GM12878 (cell line): Measurements from ENCODE around the gene PHF14. TPM values are rescaled to one million over a fixed set of nuclear protein-coding genes. Genes with fewer than 3 reads are reported as not detected.

ENCODE experiments used
- ATAC-seq: fragments of 200-7000 bp; cut with Tn5 transposase; 3 replicates; pipeline ENCODE4 v1.9.1; 2020; ENCODE audit warnings: mild to moderate bottlenecking, moderate library complexity
- BruUV-seq: library from RNA; stranded (reverse); fragments of 400-500 nt; replicated peaks from 2 replicates; lab custom pipeline; 2021; lab: Mats Ljungman, UMichigan
- CTCF ChIA-PET: fragments of 300-600 bp; sonication (Branson Sonifier 250); formaldehyde crosslinking; extraction: SDS; loops from one replicate; lab custom pipeline; 2021; ENCODE audit warnings: inconsistent platforms; lab: Yijun Ruan, JAX
- POLR2A ChIA-PET: fragments of 350-600 bp; formaldehyde crosslinking; extraction: SDS; loops from one replicate; lab custom pipeline; 2021; ENCODE audit warnings: inconsistent platforms; lab: Charles Lee
- RAD21 ChIA-PET: fragments of 300-600 bp; sonication (Branson Sonifier 250); formaldehyde crosslinking; loops from one replicate; lab custom pipeline; 2023; ENCODE audit warnings: antibody characterized with exemption; ENCODE audit not compliant: unreplicated experiment; lab: Charles Lee
- SMC1A ChIA-PET: fragments of 300-600 bp; sonication (Branson Sonifier 250); formaldehyde crosslinking; loops from one replicate; lab custom pipeline; 2023; ENCODE audit not compliant: unreplicated experiment, uncharacterized antibody; lab: Charles Lee
- DNase-seq: peaks from one replicate; pipeline ENCODE4 v3.0.0-alpha.2; 2011; ENCODE audit warnings: low read depth, low spot score
- FAIRE-seq: peaks from 3 replicates; lab custom pipeline; 2011; peaks lifted over from hg19 to GRCh38; lab: Jason Lieb, UNC
- H2AFZ ChIP-seq: 2 replicates; pipeline ENCODE4 v1.6.0; 2011; ENCODE audit warnings: low read depth, low read length, control low read depth; ENCODE audit not compliant: control insufficient read depth
- H3K27ac ChIP-seq: 2 replicates; pipeline ENCODE4 v1.5.1; 2011; ENCODE audit warnings: control low read depth; ENCODE audit not compliant: control insufficient read depth, insufficient read depth
- H3K27me3 ChIP-seq, 2 experiments: replicated peaks in 1 of 2; 2 replicates each; pipeline versions ENCODE4 v1.6.0 to v1.6.1; 2011; ENCODE audit warnings: low read length in 1 of 2; ENCODE audit not compliant: control insufficient read depth in 2 of 2, insufficient read depth in 2 of 2
- H3K36me3 ChIP-seq, 2 experiments: 2 replicates each; pipeline ENCODE4 v1.5.1; 2011; ENCODE audit warnings: low read length in 1 of 2; ENCODE audit not compliant: control insufficient read depth in 2 of 2, insufficient read depth in 2 of 2
- H3K4me1 ChIP-seq: 2 replicates; pipeline ENCODE4 v1.6.1; 2011; ENCODE audit warnings: mild to moderate bottlenecking, low read length, moderate library complexity, mixed read lengths; ENCODE audit not compliant: control insufficient read depth, insufficient read depth
- H3K4me2 ChIP-seq: 2 replicates; pipeline ENCODE4 v1.6.0; 2011; ENCODE audit warnings: control low read depth; ENCODE audit not compliant: control insufficient read depth, insufficient read depth
- H3K4me3 ChIP-seq: fragments of 200-600 bp; sonication (generic); 2 replicates; pipeline ENCODE4 v1.5.1; 2016
- H3K79me2 ChIP-seq: 2 replicates; pipeline ENCODE4 v1.6.0; 2011; ENCODE audit warnings: low read length; ENCODE audit not compliant: control insufficient read depth, insufficient read depth
- H3K9ac ChIP-seq: 2 replicates; pipeline ENCODE4 v1.8.0; 2011; ENCODE audit warnings: low read length, control low read depth, mixed read lengths; ENCODE audit not compliant: control insufficient read depth, insufficient read depth
- H3K9me3 ChIP-seq: replicated peaks from 3 replicates; pipeline ENCODE4 v1.5.1; 2011; ENCODE audit warnings: mild to moderate bottlenecking, low read length; ENCODE audit not compliant: control insufficient read depth, insufficient read depth
- H4K20me1 ChIP-seq: 2 replicates; pipeline ENCODE4 v1.6.0; 2011; ENCODE audit not compliant: control insufficient read depth, insufficient read depth
- CHD1 ChIP-seq: IDR thresholded peaks from 2 replicates; pipeline ENCODE4 v1.6.1; 2012; ENCODE audit warnings: low read depth, low read length, improper control_type of control experiment
- EGR1 ChIP-seq, 2 experiments: IDR thresholded peaks; 1 replicate in 1 of 2; 2 replicates in 1 of 2; pipeline ENCODE4 v1.6.1; 2011 to 2012; ENCODE audit warnings: low read depth in 2 of 2, low read length in 2 of 2, borderline replicate concordance in 1 of 2, mild to moderate bottlenecking in 1 of 2, moderate library complexity in 1 of 2
- HDGF ChIP-seq: fragments of 450-650 bp; IDR thresholded peaks from 2 replicates; pipeline ENCODE4 v1.6.1; 2016; ENCODE audit warnings: antibody characterized with exemption
- KLF5 ChIP-seq: fragments of 450-650 bp; IDR thresholded peaks from 2 replicates; pipeline ENCODE4 v1.6.1; 2014; ENCODE audit warnings: mild to moderate bottlenecking; ENCODE audit not compliant: partially characterized antibody
- MYB ChIP-seq: fragments of 150-350 bp; IDR thresholded peaks from 2 replicates; pipeline ENCODE4 v1.6.1; 2014; ENCODE audit warnings: mild to moderate bottlenecking, low read depth, low read length, borderline replicate concordance
- NR2F1 ChIP-seq: fragments of 450-650 bp; conservative IDR thresholded peaks from 2 replicates; pipeline ENCODE4 v1.6.1; 2017; ENCODE audit warnings: mild to moderate bottlenecking
- POLR2AphosphoS5 ChIP-seq: IDR thresholded peaks from 2 replicates; pipeline ENCODE4 v1.6.1; 2011; ENCODE audit warnings: mild to moderate bottlenecking, low read length, inconsistent platforms
- RELA ChIP-seq: fragments of 450-650 bp; IDR thresholded peaks from 2 replicates; pipeline ENCODE4 v1.8.0; 2014; ENCODE audit warnings: borderline replicate concordance; ENCODE audit not compliant: partially characterized antibody
- SMC3 ChIP-seq: IDR thresholded peaks from 2 replicates; pipeline ENCODE4 v1.6.1; 2011; ENCODE audit warnings: low read length, improper control_type of control experiment, borderline replicate concordance
- in situ Hi-C: fragments of 300-500 bp; cut with MboI; formaldehyde crosslinking; loops from 9 replicates; pipeline ENCODE4 v1.14.3; 2018; ENCODE audit warnings: mixed read lengths
- intact Hi-C: fragments of 100-400 bp; cut with micrococcal nuclease; formaldehyde crosslinking; loops from one replicate; pipeline ENCODE4 v1.14.2; 2022; ENCODE audit not compliant: unreplicated experiment
- polyA plus RNA-seq, 11 experiments: library from polyadenylated mRNA; depleted of rRNA in 4 of 11; unstranded in 6 of 11; stranded (reverse) in 5 of 11; fragments of >200 nt; fragmentation: Nextera tagmentation in 4 of 11; fragmentation: Illumina TruSeq in 1 of 11; extraction: Ambion mirVana in 4 of 11; extraction: Trizol in 1 of 11; gene quantifications; 1 replicate in 1 of 11; 2 replicates in 10 of 11; pipeline versions ENCODE4 v1.2.1 to v1.2.3, GENCODE V29; 2011 to 2016; ENCODE audit warnings: inconsistent platforms in 2 of 11, missing spikeins in 2 of 11, low read depth in 1 of 11
- total RNA-seq, 4 experiments: library from RNA; depleted of rRNA in 3 of 4; stranded (reverse); fragments of >200 nt in 3 of 4; fragmentation: Illumina TruSeq in 1 of 4; extraction: Trizol in 1 of 4; gene quantifications; 2 replicates each; pipeline versions ENCODE4 v1.2.1 to v1.2.3, GENCODE V29; 2013 to 2021
- TF ChIP-seq, protein P1 (sequence below): fragments of 450-650 bp; IDR thresholded peaks from 2 replicates; pipeline ENCODE4 v1.6.1; 2018; ENCODE audit warnings: mild to moderate bottlenecking, low read depth, moderate library complexity; ENCODE audit not compliant: partially characterized antibody
- TF ChIP-seq, protein P2 (sequence below): IDR thresholded peaks from 2 replicates; pipeline ENCODE4 v1.6.1; 2011; ENCODE audit warnings: mild to moderate bottlenecking, low read depth, low read length, moderate library complexity; ENCODE audit not compliant: insufficient replicate concordance

Gene PHF14
- total and polyA plus RNA-seq, 10 of the 15 experiments (the other 5 are each of a cell fraction or from before 2014, with no cell fraction given): 21.3 to 47.1 (median 29.9) TPM

DNA sequence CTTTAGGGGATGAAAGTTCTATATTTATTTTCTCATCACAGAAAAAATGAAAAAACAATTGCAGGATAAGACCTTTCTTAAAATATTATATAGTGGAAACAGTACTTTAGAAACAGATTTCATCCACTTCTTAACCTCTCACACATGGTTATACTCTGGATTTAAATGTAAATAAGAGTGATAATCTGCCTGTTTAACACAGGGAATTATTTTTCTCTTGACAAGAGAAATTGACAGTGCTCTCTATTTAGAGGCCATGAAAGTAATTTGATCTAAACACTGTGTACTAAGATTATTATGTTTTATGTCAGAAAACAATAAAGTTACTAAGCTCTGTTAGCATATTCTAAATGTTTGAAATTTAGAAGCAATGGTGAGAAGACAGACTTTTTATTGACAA is 88.4 kb downstream of the PHF14 start:
- H3K36me3 ChIP-seq: peaks cover 0 to 8% of the 10 kb centered on the region in 2 experiments; a peak in 2 of 4 replicates
- no peak for FAIRE-seq
- H3K27me3 ChIP-seq: no peaks in the 10 kb centered on the region
- H4K20me1 ChIP-seq: no peaks in the 10 kb centered on the region
- H3K4me3 ChIP-seq: no peak overlapping the region
- H3K79me2 ChIP-seq: no peaks in the 10 kb centered on the region
- H3K9me3 ChIP-seq: no peaks in the 10 kb centered on the region
- POLR2A ChIA-PET: no interaction called here
- RAD21 ChIA-PET: no interaction called here
- TF ChIP-seq HDGF: no peak
- TF ChIP-seq NR2F1: no peak
- TF ChIP-seq EGR1 (IDR thresholded peaks at IDR 0.05; ENCODE audit: borderline replicate concordance in 1 of 2, low read depth in 2 of 2, low read length in 2 of 2): no peak
- TF ChIP-seq, protein P1, sequence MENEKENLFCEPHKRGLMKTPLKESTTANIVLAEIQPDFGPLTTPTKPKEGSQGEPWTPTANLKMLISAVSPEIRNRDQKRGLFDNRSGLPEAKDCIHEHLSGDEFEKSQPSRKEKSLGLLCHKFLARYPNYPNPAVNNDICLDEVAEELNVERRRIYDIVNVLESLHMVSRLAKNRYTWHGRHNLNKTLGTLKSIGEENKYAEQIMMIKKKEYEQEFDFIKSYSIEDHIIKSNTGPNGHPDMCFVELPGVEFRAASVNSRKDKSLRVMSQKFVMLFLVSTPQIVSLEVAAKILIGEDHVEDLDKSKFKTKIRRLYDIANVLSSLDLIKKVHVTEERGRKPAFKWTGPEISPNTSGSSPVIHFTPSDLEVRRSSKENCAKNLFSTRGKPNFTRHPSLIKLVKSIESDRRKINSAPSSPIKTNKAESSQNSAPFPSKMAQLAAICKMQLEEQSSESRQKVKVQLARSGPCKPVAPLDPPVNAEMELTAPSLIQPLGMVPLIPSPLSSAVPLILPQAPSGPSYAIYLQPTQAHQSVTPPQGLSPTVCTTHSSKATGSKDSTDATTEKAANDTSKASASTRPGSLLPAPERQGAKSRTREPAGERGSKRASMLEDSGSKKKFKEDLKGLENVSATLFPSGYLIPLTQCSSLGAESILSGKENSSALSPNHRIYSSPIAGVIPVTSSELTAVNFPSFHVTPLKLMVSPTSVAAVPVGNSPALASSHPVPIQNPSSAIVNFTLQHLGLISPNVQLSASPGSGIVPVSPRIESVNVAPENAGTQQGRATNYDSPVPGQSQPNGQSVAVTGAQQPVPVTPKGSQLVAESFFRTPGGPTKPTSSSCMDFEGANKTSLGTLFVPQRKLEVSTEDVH: no peak
- no peak for TF ChIP-seq POLR2AphosphoS5
- no peak for TF ChIP-seq KLF5
- no peak for TF ChIP-seq SMC3
- no peak for TF ChIP-seq RELA
- TF ChIP-seq CHD1: no peak
- no peak for TF ChIP-seq MYB
- TF ChIP-seq, protein P2, sequence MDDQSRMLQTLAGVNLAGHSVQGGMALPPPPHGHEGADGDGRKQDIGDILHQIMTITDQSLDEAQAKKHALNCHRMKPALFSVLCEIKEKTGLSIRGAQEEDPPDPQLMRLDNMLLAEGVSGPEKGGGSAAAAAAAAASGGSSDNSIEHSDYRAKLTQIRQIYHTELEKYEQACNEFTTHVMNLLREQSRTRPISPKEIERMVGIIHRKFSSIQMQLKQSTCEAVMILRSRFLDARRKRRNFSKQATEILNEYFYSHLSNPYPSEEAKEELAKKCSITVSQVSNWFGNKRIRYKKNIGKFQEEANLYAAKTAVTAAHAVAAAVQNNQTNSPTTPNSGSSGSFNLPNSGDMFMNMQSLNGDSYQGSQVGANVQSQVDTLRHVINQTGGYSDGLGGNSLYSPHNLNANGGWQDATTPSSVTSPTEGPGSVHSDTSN: no peak
- intact Hi-C loops (no loop called here), in situ Hi-C loops (no loop called here)
- no peak for ATAC-seq
- H3K9ac ChIP-seq: no peak overlapping the region
- BruUV-seq: no TSS peak
- no peak overlapping the region for H3K4me2 ChIP-seq
- no peak for DNase-seq
- CTCF ChIA-PET: no interaction called here
- no peaks in the 10 kb centered on the region for H3K4me1 ChIP-seq
- SMC1A ChIA-PET: no interaction called here
- no peak overlapping the region for H2AFZ ChIP-seq
- H3K27ac ChIP-seq: no peak overlapping the region
